ENCODE measurements around the gene HSPA1B.
A peak's percentile ranks its signal among the peaks of the same experiment; 100 is the strongest.

Gene HSPA1B

GRCh38 chr6:31871046-31871659 is 43.6 kb downstream of the HSPA1B start:
- Histone ChIP-seq H3K9ac (0 out of 22 replicates have a peak overlapping the region, but pooled peaks of 2 of the 11 experiments have one; percentile 3 to 4), H3K9me3 (replicated peaks in 1 of 11) (no peaks in the 10 kb centered on the region), H3K27ac (no peak overlapping the region), H3K36me3 (no peaks in the 10 kb centered on the region), H3K4me3 (no peak overlapping the region), H4K20me1 (no peaks in the 10 kb centered on the region), H3K27me3 (no peaks in the 10 kb centered on the region), H3K4me1 (peaks cover 0 to 41% (median 30%) of the 10 kb centered on the region in 10 experiments; a peak in 16 of 20 replicates), H3K4me2 (peak overlapping the region in 9 of 11 experiments; percentile 19 to 63 (median 48); a peak in 16 of 22 replicates)
- no peak for TF ChIP-seq Cebpa-rat (IDR thresholded peaks at IDR 0.05)

- no peak overlapping the region for H3K4me3 ChIP-seq
- no peak overlapping the region for H3K9ac ChIP-seq
- no peaks in the 10 kb centered on the region for H3K27me3 ChIP-seq
- peaks cover 0 to 35% (median 23%) of the 10 kb centered on the region in 10 experiments; a peak in 16 of 20 replicates for H3K4me1 ChIP-seq
- no peaks in the 10 kb centered on the region for H4K20me1 ChIP-seq
- H3K27ac ChIP-seq: no peak overlapping the region
- H3K9me3 ChIP-seq (replicated peaks in 1 of 11): no peaks in the 10 kb centered on the region
- no peak for TF ChIP-seq Cebpa-rat (IDR thresholded peaks at IDR 0.05)
- H3K4me2 ChIP-seq: peak overlapping the region in 3 of 11 experiments; percentile 21 to 28 (median 23); a peak in 3 of 22 replicates
- H3K36me3 ChIP-seq: peaks cover 0 to 1% (median under 1%) of the 10 kb centered on the region in 11 experiments; a peak in 7 of 22 replicates
Observed at GRCh38 chr6:31874084-31874670, 46.6 kb downstream of the HSPA1B start.

- H3K4me1 ChIP-seq: peaks cover 0 to 28% (median 15%) of the 10 kb centered on the region in 10 experiments; a peak in 16 of 20 replicates
- peaks cover 6 to 10% (median 8%) of the 10 kb centered on the region in 11 experiments for H3K36me3 ChIP-seq
- H3K27ac ChIP-seq: no peak overlapping the region
- no peaks in the 10 kb centered on the region for H3K9me3 ChIP-seq (replicated peaks in 1 of 11)
- no peak overlapping the region for H3K9ac ChIP-seq
- no peaks in the 10 kb centered on the region for H3K27me3 ChIP-seq
- peak overlapping the region in 4 of 11 experiments; percentile 10 to 28 (median 22); a peak in 3 of 22 replicates for H3K4me2 ChIP-seq
- H3K4me3 ChIP-seq: no peak overlapping the region
- H4K20me1 ChIP-seq: no peaks in the 10 kb centered on the region; a peak in 1 of 22 replicates
- no peak for TF ChIP-seq Cebpa-rat (IDR thresholded peaks at IDR 0.05)
Observed at GRCh38 chr6:31874836-31875572, 47.5 kb downstream of the HSPA1B start.

- Histone ChIP-seq H3K4me1 (peaks cover 0 to 19% (median 7%) of the 10 kb centered on the region in 10 experiments; a peak in 16 of 20 replicates), H3K4me3 (no peak overlapping the region), H3K27ac (no peak overlapping the region), H3K9me3 (replicated peaks in 1 of 11) (no peaks in the 10 kb centered on the region), H3K4me2 (no peak overlapping the region), H3K36me3 (peaks cover 15 to 18% (median 17%) of the 10 kb centered on the region in 11 experiments), H4K20me1 (peaks cover 0 to 2% (median 0%) of the 10 kb centered on the region in 11 experiments; a peak in 1 of 22 replicates), H3K9ac (peak overlapping the region in 1 of 11 experiments; percentile 19; a peak in 1 of 22 replicates), H3K27me3 (no peaks in the 10 kb centered on the region)
- no peak for TF ChIP-seq Cebpa-rat (IDR thresholded peaks at IDR 0.05)
Observed at GRCh38 chr6:31875877-31876276, 48.3 kb downstream of the HSPA1B start.

GRCh38 chr6:31876357-31876756 is 48.8 kb downstream of the HSPA1B start:
- no peak overlapping the region for H3K4me2 ChIP-seq
- H3K36me3 ChIP-seq: peaks cover 20 to 23% (median 22%) of the 10 kb centered on the region in 11 experiments
- peaks cover 0 to 14% (median 4%) of the 10 kb centered on the region in 10 experiments; a peak in 9 of 20 replicates for H3K4me1 ChIP-seq
- no peaks in the 10 kb centered on the region for H3K27me3 ChIP-seq
- peaks cover 0 to 7% (median 0%) of the 10 kb centered on the region in 11 experiments; a peak in 1 of 22 replicates for H4K20me1 ChIP-seq
- H3K27ac ChIP-seq: no peak overlapping the region
- H3K9ac ChIP-seq: no peak overlapping the region
- no peak overlapping the region for H3K4me3 ChIP-seq
- no peaks in the 10 kb centered on the region for H3K9me3 ChIP-seq (replicated peaks in 1 of 11)
- TF ChIP-seq Cebpa-rat (IDR thresholded peaks at IDR 0.05): no peak

- Histone ChIP-seq H3K4me1 (peaks cover 0 to 13% (median 3%) of the 10 kb centered on the region in 10 experiments; a peak in 8 of 20 replicates), H3K4me3 (no peak overlapping the region), H3K9ac (peak overlapping the region in 1 of 11 experiments; percentile 16; a peak in 1 of 22 replicates), H3K36me3 (peaks cover 26 to 31% (median 30%) of the 10 kb centered on the region in 11 experiments), H3K27ac (no peak overlapping the region), H4K20me1 (peaks cover 0 to 10% (median 0%) of the 10 kb centered on the region in 11 experiments; a peak in 1 of 22 replicates), H3K9me3 (replicated peaks in 1 of 11) (no peaks in the 10 kb centered on the region), H3K27me3 (no peaks in the 10 kb centered on the region), H3K4me2 (no peak overlapping the region)
- no peak for TF ChIP-seq Cebpa-rat (IDR thresholded peaks at IDR 0.05)
Observed at GRCh38 chr6:31877125-31877650, 49.6 kb downstream of the HSPA1B start.

GRCh38 chr6:31877651-31878161 is 50.2 kb downstream of the HSPA1B start:
- no peak for TF ChIP-seq Cebpa-rat (IDR thresholded peaks at IDR 0.05)
- no peaks in the 10 kb centered on the region for H3K27me3 ChIP-seq
- no peak overlapping the region for H3K4me2 ChIP-seq
- H3K4me1 ChIP-seq: peaks cover 0 to 13% (median 3%) of the 10 kb centered on the region in 10 experiments; a peak in 8 of 20 replicates
- H3K9ac ChIP-seq: peak overlapping the region in 4 of 11 experiments; percentile 9 to 23 (median 13); a peak in 3 of 22 replicates
- no peaks in the 10 kb centered on the region for H3K9me3 ChIP-seq (replicated peaks in 1 of 11)
- H3K36me3 ChIP-seq: peaks cover 31 to 37% (median 35%) of the 10 kb centered on the region in 11 experiments
- peaks cover 0 to 13% (median 0%) of the 10 kb centered on the region in 11 experiments; a peak in 1 of 22 replicates for H4K20me1 ChIP-seq
- no peak overlapping the region; a peak in 1 of 22 replicates for H3K27ac ChIP-seq
- H3K4me3 ChIP-seq: no peak overlapping the region

- Histone ChIP-seq H3K9ac (peak overlapping the region in 4 of 11 experiments; percentile 2 to 23 (median 10); a peak in 3 of 22 replicates), H3K9me3 (replicated peaks in 1 of 11) (no peaks in the 10 kb centered on the region), H3K27ac (no peak overlapping the region; a peak in 1 of 22 replicates), H3K4me3 (no peak overlapping the region), H3K4me2 (no peak overlapping the region), H3K36me3 (peaks cover 36 to 42% (median 40%) of the 10 kb centered on the region in 11 experiments), H3K4me1 (peaks cover 0 to 13% (median 3%) of the 10 kb centered on the region in 10 experiments; a peak in 8 of 20 replicates), H4K20me1 (peaks cover 0 to 18% (median 0%) of the 10 kb centered on the region in 11 experiments; a peak in 3 of 22 replicates), H3K27me3 (no peaks in the 10 kb centered on the region)
- TF ChIP-seq Cebpa-rat (IDR thresholded peaks at IDR 0.05): no peak
Observed at GRCh38 chr6:31878222-31878621, 50.7 kb downstream of the HSPA1B start.

All from BLaER1 treated with 17β-estradiol and CSF1 and Interleukin-3, amounts not matched to agents 10 nM and 100 nM (cell line).